ENCODE data around the gene PPP1R9A. TPM values are rescaled to one million over a fixed set of nuclear protein-coding genes. Genes with fewer than 3 reads are reported as not detected.

Gene PPP1R9A
- total RNA-seq, 1 experiment from 2014 or later, result 5.5 TPM

DNA sequence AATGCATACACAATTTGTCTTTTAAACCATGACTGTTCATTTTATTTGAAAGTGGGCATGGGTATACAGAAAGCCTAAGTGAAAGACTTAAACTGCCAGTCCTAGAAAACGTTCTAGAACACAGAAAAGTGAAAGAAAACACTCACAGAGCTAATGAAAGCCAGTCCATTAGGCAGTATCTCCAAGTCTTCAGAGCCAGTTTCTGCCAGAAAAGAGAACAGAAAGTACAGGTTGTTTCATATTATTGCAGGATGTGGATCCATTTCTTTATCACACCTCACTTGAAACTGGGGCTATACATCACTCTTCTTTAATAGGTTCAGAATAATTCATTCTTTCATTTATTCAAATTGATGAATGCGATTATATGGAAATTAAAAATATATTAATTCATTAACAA, 409.2 kb downstream of the PPP1R9A start:
- DNase-seq (ENCODE audit: low spot score), result no peak

DNA sequence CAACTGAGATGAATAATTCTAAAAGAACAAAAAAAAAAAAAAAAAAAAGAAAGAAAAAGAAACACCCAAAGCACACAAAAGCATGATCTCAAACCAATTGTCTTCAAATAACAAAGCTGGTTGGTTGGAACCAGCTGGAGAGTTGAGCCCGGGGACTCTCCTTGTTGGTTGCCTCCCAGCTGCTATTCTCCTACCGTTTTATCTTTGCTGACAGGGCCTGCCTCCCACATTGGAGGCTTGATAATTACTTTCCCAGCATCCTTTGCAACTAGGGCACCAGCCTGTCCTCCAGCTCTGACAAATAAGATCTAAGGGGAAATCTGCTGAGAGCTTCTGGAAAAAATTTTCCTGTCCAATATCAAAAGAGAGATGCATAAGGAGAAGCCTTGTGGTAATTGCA, 410.2 kb downstream of the PPP1R9A start:
- no peak for DNase-seq (ENCODE audit: low spot score)

- DNase-seq (ENCODE audit: low spot score), result no peak
Measured at GRCh38 chr7:95317966-95318365, 410.6 kb downstream of the PPP1R9A start.

- DNase-seq (ENCODE audit: low spot score), result no peak
Measured at GRCh38 chr7:95318501-95319100, 411.2 kb downstream of the PPP1R9A start.

GRCh38 chr7:95319570-95319969, 412.2 kb downstream of the PPP1R9A start:
- DNase-seq (ENCODE audit: low spot score), result no peak

DNA sequence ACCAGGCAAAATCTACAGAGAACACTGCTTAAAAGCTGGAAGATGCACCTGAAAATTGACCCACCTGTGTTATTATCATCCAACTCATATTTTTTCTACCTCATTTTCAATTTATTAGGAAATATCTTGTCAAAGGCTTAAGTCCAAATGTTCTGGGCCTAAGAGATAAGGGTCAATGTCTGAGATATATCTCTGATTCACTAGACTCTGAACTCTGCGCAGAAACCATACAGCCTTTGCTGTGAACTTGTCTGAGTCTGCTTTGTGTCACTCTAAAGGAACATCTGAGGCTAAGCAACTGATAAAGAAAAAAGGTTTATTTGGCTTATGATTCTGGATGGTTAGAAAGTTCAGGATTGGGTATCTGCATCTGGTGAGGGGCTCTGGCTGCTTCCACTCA, 413.3 kb downstream of the PPP1R9A start:
- DNase-seq (ENCODE audit: low spot score), result no peak

DNA sequence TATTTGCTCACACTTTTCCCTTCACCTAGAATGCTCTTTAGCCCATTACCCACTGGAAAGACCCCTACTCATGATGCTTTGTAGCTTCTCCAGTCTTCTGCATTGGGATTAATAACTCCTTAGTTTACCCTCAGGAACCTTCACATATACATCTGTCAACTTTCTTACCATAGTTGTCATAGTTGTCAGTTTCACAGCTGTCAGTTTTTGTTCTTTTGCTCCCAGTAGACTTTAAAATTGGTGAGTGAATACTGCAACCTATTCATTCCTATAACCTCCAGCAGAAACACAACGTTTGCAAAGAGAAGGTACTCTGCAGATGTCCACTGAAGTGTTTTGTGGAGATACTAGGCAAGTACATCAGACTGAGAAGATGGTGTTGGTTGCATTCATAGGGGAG, 414.3 kb downstream of the PPP1R9A start:
- no peak for DNase-seq (ENCODE audit: low spot score)

- peak; percentile 3 for DNase-seq (ENCODE audit: low spot score)
Measured at GRCh38 chr7:95322396-95322795, 415.0 kb downstream of the PPP1R9A start.

DNA sequence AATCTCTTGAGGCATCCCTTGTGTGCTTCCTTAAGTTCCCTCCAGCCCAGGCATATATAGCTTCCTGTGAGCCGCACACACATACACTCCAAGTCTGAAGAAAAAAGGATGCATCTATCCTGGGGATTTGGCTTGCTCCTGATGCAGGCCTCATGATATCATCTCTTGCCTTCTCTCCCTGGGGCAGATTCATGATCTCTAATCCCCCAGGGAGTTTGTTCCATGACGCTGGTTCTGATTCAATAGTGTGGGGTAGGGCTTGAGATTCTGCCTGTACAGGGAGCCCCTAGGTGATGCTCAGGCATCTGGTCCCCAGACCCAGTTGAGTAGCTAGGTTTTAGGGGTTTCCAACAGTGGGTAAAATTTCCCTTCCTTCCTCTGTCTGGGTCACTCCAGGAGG, 415.5 kb downstream of the PPP1R9A start:
- no peak for DNase-seq (ENCODE audit: low spot score)

DNA sequence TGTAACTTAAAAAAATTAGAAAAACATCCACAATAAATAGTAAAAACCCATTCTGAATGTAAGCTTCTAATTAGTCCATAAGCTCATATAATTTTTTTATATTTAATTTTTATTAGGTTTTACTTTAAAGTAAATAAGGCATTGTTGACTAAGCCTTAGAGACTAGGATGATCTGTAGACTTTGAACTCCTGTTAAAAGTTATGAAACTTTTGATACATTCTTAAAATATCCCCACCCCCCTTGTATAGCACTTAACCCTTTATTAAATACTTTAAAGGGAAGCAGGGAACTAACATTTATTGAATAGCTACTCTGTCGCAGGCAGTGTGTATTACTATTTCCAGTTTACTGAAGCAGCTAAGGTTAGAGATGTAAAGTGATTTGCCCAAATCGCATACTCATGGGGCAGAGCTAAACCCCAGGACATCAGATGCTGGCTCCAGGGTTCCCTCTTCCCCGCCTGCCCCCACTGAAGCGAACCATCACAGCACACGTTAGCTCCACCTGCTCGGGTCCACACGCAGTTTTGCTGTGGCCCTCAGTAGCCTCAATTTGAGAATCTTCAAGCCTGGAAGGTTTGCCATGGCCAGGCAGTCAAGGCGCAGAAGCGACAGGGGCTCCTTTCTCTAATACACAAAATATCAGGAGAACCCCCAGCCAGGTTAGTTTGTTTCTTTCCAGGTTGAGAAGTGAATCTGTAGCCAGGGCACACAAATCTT, 416.2 kb downstream of the PPP1R9A start:
- DNase-seq (ENCODE audit: low spot score), result peak; percentile 36

DNA sequence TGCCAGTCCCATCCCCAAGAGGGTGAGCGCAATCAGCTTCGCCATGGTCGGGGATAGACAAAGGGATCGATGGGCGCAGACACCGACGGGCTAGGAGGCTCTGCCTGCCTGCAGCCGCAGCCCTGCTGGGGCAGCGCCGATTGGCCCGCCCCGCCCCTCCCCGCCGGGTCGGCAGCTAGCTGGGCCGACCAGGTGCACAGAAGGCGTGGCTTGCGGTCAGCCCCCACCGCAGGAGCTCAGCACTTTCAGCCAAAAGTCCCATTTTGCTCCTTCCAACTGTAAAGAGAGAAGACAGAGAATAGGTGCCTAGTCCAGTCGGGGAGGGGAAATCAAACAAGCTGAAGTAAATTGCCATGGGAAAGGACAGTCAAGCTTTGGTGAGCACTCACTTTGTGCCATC, 417.0 kb downstream of the PPP1R9A start, which contains the start of gene PON1:
Gene PON1, minus strand, starts transcription at position 102 of the 400 bp plus-strand sequence. Its CDS starts 57 bp downstream, at position 45.
- DNase-seq (ENCODE audit: low spot score), result peak; percentile 4

- DNase-seq (ENCODE audit: low spot score), result no peak
Measured at GRCh38 chr7:95327356-95327755, 420.0 kb downstream of the PPP1R9A start.

DNA sequence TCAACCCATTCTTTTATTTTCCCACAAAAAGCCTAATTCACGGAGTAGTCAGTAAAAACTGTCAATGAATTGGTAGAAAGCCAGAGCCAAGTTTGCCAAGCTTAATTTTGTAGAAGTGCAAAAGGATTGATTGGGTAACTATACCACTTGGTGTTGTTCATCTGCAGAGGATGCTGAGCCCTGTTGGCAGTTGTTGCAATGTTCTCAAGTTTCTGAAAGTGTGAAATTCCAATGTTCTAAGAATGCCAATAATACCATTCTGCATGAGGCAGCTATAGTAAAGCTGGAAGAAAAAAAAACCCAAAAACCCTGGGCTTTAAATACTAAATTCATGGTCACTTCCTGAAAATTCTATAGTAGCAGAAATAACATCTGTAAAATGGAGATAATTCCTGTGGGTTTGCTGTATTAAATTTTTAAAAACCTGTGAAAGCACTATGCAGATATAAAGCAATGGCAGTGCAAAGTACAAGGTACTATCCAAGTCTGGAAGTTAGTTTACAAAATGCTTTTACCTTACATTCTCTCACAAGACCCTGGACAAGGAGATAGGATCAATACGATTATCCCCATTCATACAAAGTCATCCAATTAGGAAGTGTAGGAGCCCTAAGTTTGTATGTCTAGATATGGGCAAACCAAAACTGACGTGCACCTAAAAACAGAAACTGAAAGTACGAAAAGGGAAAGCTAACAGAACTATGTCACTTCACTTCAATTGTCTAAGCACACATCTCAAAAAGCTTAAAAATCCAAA, 423.0 kb downstream of the PPP1R9A start:
- no peak for DNase-seq (ENCODE audit: low spot score)

- no peak for DNase-seq (ENCODE audit: low spot score)
Measured at GRCh38 chr7:95330961-95331337, 423.6 kb downstream of the PPP1R9A start.

GRCh38 chr7:95334447-95334846, 427.1 kb downstream of the PPP1R9A start:
- no peak for DNase-seq (ENCODE audit: low spot score)

GRCh38 chr7:95335093-95335492, 427.7 kb downstream of the PPP1R9A start:
- no peak for DNase-seq (ENCODE audit: low spot score)

GRCh38 chr7:95338832-95339231, 431.4 kb downstream of the PPP1R9A start:
- no peak for DNase-seq (ENCODE audit: low spot score)

GRCh38 chr7:95340491-95340890, 433.1 kb downstream of the PPP1R9A start:
- no peak for DNase-seq (ENCODE audit: low spot score)

GRCh38 chr7:95342029-95342428, 434.6 kb downstream of the PPP1R9A start:
- DNase-seq (ENCODE audit: low spot score), result no peak

GRCh38 chr7:95342642-95343307, 435.4 kb downstream of the PPP1R9A start:
- no peak for DNase-seq (ENCODE audit: low spot score)

Measured in HT-29 (cell line).